GM12874 (cell line): ENCODE data around the gene SLCO4A1.

ENCODE experiments used
- TF ChIP-seq, protein P1 (sequence below): IDR thresholded peaks from 2 replicates; pipeline ENCODE4 v1.5.1; 2011; ENCODE audit warnings: low read depth, mild to moderate bottlenecking, control low read depth, low read length, moderate library complexity; ENCODE audit not compliant: insufficient read depth

Gene SLCO4A1, protein sequence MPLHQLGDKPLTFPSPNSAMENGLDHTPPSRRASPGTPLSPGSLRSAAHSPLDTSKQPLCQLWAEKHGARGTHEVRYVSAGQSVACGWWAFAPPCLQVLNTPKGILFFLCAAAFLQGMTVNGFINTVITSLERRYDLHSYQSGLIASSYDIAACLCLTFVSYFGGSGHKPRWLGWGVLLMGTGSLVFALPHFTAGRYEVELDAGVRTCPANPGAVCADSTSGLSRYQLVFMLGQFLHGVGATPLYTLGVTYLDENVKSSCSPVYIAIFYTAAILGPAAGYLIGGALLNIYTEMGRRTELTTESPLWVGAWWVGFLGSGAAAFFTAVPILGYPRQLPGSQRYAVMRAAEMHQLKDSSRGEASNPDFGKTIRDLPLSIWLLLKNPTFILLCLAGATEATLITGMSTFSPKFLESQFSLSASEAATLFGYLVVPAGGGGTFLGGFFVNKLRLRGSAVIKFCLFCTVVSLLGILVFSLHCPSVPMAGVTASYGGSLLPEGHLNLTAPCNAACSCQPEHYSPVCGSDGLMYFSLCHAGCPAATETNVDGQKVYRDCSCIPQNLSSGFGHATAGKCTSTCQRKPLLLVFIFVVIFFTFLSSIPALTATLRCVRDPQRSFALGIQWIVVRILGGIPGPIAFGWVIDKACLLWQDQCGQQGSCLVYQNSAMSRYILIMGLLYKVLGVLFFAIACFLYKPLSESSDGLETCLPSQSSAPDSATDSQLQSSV

DNA sequence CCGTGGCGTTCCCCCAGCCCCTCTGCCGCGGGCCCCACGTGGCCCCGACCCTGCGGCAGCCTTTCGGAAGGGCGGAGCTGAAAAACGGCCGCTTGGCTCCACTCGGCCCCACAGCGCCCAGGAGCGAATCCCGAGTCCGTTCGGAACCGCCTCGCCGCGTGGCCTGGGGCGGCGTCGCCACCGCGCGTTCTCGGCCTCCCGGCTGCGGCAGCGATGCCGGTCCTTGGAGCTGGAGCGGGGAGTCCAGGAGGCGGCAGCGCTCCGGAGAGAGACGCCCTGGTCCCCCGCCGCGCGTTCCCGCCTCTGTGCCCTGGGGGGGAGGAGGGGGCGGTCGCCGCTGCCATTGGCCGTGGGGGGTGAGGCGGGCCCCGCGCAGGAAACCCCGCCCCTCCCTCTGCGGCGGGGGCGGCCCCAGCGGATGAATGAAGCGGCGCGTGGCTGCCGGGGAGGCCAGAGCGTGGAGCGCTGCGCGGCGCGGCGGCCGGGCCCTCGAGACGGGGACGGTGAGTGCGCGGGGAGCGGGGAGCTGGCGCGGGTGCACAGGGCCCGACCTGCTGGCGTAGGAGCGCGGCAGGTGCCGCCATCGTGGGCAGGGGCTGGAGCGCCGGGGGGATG, at the start of gene SLCO4A1:
Gene SLCO4A1, plus strand, starts transcription at position 453 of the 615 bp plus-strand sequence. CDS start 13,952 bp downstream, outside the sequence.
- TF ChIP-seq, protein P1, sequence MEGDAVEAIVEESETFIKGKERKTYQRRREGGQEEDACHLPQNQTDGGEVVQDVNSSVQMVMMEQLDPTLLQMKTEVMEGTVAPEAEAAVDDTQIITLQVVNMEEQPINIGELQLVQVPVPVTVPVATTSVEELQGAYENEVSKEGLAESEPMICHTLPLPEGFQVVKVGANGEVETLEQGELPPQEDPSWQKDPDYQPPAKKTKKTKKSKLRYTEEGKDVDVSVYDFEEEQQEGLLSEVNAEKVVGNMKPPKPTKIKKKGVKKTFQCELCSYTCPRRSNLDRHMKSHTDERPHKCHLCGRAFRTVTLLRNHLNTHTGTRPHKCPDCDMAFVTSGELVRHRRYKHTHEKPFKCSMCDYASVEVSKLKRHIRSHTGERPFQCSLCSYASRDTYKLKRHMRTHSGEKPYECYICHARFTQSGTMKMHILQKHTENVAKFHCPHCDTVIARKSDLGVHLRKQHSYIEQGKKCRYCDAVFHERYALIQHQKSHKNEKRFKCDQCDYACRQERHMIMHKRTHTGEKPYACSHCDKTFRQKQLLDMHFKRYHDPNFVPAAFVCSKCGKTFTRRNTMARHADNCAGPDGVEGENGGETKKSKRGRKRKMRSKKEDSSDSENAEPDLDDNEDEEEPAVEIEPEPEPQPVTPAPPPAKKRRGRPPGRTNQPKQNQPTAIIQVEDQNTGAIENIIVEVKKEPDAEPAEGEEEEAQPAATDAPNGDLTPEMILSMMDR, result no peak

GRCh38 chr20:62592506-62593177, 49.7 kb upstream of the SLCO4A1 start:
- TF ChIP-seq, protein P1, result no peak

GRCh38 chr20:62593616-62594015, 48.7 kb upstream of the SLCO4A1 start:
- TF ChIP-seq, protein P1, result no peak

DNA sequence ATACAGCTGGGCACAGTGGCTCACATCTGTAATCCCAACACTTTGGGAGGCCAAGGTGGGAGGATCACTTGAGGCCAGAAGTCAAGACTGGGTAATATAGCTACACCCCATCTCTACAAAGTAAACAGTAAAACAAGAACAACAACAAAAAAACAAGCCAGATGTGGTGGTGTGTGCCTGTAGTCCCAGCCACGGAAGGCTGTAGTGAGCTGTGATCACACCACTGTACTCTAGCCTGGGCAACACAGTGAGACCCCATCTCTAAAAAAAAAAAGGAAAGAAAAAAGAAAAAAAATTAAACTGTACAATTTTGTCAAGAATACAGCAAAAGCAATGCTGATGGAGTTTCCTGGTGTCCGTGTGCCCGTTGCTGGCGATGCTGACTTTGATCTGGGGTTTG, 47.2 kb upstream of the SLCO4A1 start:
- TF ChIP-seq, protein P1, result no peak

GRCh38 chr20:62595491-62595890, 46.8 kb upstream of the SLCO4A1 start:
- TF ChIP-seq, protein P1, result no peak

DNA sequence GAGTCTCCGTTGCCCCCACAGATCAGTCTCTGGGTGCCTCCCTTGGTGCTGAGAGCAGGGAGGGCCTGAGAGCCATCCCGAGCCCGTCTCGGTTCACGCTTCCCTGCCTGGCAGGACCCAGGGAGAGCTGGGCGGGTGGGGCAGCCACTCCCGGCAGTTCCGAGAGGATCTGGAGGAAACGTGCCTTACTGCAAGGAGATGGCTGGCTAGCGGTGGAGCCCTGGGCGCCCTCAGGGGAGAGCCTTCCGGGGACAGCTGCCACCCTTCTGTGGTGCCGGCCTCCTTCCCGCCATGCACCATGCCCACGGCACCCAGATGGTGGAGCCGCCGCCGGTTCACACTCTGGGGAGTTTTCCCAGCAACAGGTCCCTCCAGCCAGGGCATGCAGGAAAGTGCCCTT, 45.8 kb upstream of the SLCO4A1 start:
- TF ChIP-seq, protein P1, result no peak

DNA sequence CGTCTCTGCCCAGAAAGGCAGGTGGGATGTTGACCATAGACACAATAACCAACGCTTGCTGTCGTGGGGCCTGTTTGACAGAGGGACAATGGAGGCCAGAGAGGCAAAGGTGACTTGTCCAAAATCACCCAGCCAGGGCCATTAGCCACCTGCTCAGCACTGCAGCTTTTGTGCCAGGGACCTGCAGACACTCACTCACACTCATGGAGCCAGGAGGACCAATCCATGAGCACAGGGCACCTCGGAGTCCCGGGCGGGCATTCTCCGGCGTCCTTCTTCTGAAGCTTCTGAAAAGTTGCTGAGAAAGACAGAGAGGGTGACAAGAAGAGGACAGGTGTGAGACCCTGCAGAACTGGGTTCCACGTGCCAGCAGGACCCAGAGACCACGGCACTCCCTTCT, 45.4 kb upstream of the SLCO4A1 start:
- TF ChIP-seq, protein P1, result no peak
